Stimulated activated CD4-positive, alpha-beta T cell treated with anti-CD3 and anti-CD28 coated beads, Interleukin-1b, Interleukin-23, amount 100 ng/mL, for 48 hours (primary cell): ENCODE data around the gene ADCY7.

Source experiments
- DNase-seq: peaks from one replicate; pipeline ENCODE4 v3.0.0-alpha.2; 2020

The ADCY7 gene

GRCh38 chr16:50284131-50284911 lies 18.0 kb downstream of the ADCY7 start:
- DNase-seq, result no peak

GRCh38 chr16:50285406-50286003 lies 19.2 kb downstream of the ADCY7 start:
- no peak for DNase-seq

GRCh38 chr16:50286681-50287080 lies 20.3 kb downstream of the ADCY7 start:
- no peak for DNase-seq

- no peak for DNase-seq
Measured at GRCh38 chr16:50288026-50288425, 21.7 kb downstream of the ADCY7 start.

GRCh38 chr16:50288920-50289319 lies 22.6 kb downstream of the ADCY7 start:
- DNase-seq, result no peak

GRCh38 chr16:50289950-50290764 lies 23.8 kb downstream of the ADCY7 start:
- no peak for DNase-seq

GRCh38 chr16:50290856-50291255 lies 24.5 kb downstream of the ADCY7 start:
- no peak for DNase-seq

- no peak for DNase-seq
Measured at GRCh38 chr16:50291719-50292565, 25.6 kb downstream of the ADCY7 start.

DNA sequence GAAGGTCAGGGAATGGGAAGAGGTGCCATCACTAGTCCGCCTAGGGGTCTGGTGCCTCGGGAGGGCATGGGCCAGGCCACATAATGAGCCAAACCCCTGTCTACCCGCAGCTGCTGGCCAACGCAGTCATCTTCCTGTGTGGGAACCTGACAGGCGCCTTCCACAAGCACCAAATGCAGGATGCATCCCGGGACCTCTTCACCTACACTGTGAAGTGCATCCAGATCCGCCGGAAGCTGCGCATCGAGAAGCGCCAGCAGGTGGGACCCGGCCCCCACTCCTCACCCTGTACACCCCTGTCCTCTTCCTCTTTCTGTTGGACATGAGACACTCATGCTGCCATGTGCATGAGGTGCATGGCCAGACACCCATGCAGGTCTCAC lies 26.2 kb downstream of the ADCY7 start:
- no peak for DNase-seq

DNA sequence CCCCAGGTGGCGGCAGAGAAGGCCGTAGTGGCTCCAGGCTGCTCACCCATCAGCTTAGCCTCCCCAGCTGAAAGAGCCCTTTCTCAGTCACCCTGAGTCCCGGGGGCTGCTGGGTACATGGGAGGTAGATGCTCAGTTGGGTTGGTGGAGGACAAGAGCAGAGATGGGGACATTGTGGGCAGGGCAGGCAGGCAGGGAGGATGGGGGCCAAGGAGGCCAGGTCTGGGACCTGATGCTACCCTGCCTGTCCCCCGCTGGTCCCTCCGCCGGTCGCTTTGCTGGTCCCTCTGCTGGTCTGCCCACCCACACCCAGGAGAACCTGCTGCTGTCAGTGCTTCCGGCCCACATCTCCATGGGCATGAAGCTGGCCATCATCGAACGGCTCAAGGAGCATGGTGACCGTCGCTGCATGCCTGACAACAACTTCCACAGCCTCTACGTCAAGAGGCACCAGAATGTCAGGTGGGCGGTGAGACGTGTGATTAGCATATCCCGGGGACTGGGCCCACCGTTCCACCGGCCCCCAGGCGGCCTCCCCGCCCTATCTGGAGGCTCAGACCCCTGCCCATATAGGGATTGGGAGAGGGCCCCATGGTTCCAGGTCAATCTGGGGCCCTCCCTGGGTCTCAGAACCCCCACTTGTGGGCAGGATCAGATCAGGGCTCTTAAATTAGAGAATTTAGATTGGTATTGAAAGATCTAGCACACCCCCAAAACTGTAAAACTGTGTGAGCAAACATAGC lies 26.9 kb downstream of the ADCY7 start:
- DNase-seq, result no peak

- DNase-seq, result no peak
Measured at GRCh38 chr16:50293994-50294855, 27.9 kb downstream of the ADCY7 start.

- DNase-seq, result no peak
Measured at GRCh38 chr16:50294955-50295354, 28.6 kb downstream of the ADCY7 start.

GRCh38 chr16:50295541-50296132 lies 29.3 kb downstream of the ADCY7 start:
- no peak for DNase-seq

DNA sequence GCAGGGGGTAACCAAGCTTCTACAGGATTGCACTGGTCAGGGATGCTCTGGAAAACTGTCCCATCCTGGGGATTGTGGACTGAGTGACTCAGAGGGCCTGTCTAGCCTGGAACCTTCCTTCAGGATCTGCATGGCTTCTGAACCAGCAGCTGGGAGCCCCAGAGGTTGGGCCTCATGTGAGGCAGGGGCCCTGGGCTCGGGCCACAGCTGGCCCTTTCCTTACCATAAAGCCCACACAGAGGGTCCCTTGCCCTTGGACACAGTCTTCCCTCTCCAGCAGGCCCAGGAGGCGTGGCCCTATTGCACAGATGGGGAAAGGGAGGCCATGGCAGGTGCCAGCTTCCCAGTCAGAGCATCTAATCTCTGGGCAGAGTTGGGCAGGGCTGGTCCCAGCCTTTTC lies 30.5 kb downstream of the ADCY7 start:
- DNase-seq, result no peak

DNA sequence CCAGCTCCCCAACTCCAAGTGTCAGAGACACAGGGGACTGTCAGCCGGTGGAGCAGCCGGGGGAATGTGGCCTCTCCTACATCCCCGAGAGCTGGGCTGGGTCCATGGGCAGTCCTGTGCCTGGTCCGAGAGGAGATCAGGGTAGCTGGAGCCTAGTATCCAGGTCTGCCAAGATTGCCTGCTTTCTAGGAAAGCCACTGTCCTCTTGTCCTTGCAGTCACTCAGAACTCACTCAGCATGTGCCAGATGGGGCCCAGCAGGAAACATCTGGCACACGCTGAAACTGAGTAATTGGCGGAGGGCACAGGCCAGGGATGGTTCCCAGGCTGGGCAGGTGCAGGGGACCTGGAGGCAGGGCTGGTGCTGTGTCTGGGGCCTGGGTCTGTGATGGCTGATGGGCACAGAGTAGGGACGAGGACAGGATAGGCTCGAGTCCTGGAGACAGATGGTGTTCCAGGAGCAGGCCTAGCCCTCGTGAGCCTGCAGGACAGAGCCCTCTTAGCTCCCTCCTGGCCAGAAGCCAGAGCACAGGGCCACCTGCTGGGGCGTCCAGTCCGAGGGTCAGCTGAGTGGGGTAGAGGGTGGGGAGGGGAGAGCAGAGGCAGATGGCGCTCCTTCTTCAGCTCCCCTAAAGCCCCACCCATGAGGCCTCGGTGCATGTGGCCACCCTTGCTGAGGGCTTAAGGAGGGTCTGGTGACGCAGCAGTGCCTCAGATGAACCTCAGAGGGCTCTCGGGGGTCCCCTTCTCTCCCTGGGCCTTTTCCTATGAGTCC lies 31.1 kb downstream of the ADCY7 start:
- no peak for DNase-seq

GRCh38 chr16:50298075-50298460 lies 31.7 kb downstream of the ADCY7 start:
- DNase-seq, result no peak

GRCh38 chr16:50298591-50299507 lies 32.5 kb downstream of the ADCY7 start:
- DNase-seq, result no peak

DNA sequence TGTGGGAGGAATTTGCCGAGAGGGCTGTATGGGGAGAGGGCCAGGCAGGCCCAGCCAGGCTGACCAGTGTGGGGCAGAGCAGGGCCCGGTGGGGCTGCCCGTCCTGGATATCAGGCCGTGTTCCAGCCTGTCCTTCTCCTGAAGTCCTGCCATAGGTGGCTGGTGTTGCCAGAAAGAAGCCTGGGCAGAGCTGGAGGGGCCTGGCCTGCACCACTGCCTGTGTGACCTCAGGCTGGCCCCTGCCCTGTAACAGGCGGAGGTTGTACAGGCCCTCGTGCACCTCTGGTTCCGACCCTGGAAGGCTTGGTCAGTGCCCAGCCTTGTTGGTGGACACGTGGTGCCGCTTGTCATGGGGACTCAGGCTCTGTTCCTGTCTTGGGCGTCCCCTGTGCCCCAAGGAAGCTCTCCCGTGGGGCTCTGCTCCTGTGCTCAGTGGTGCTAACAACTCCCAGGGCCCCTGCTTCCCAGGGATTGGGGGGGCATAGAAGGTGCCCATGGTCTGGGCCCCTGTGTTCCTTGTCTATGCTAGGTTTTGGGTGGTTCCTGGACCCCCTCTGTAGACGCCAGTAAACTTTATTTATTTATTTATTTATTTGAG lies 33.3 kb downstream of the ADCY7 start:
- DNase-seq, result no peak
